PC-9 (cell line): ENCODE data around the gene OR8U1. TPM values are rescaled to one million over a fixed set of nuclear protein-coding genes. Genes with fewer than 3 reads are reported as not detected.
"Not testable (repeated sequence)": the region's sequence is repeated elsewhere in the genome, so short reads cannot be mapped to it uniquely, and the experiment has no call there.

Experiments used
- BruUV-seq: library from RNA; stranded (reverse); fragments of 400-500 nt; replicated peaks from 2 replicates; lab custom pipeline; 2021; lab: Mats Ljungman, UMichigan
- CTCF ChIA-PET: fragments of 300-600 bp; sonication (Branson Sonifier 250); formaldehyde crosslinking; loops from one replicate; lab custom pipeline; 2022; ENCODE audit warnings: antibody characterized with exemption; lab: Charles Lee
- POLR2A ChIA-PET: fragments of 300-600 bp; sonication (Branson Sonifier 250); formaldehyde crosslinking; loops from one replicate; lab custom pipeline; 2022; ENCODE audit warnings: antibody characterized with exemption; ENCODE audit not compliant: unreplicated experiment; lab: Charles Lee
- DNase-seq, 2 experiments: peaks; one replicate each; pipeline versions ENCODE4 v3.0.0 to v3.0.0-alpha.2; 2015 to 2022; ENCODE audit warnings: mixed read lengths in 1 of 2
- H2AFZ ChIP-seq: fragments of 200-600 bp; sonication (generic); 2 replicates; pipeline ENCODE4 v1.8.1; 2017; ENCODE audit warnings: antibody characterized with exemption
- H3F3A ChIP-seq: fragments of 200-600 bp; sonication (generic); 2 replicates; pipeline ENCODE4 v1.8.1; 2017; ENCODE audit warnings: antibody characterized with exemption, mild to moderate bottlenecking, low read depth; ENCODE audit not compliant: insufficient read depth
- H3K27ac ChIP-seq: fragments of 200-600 bp; sonication (generic); 2 replicates; pipeline ENCODE4 v1.6.1; 2016; ENCODE audit warnings: mixed run types
- H3K27me3 ChIP-seq: fragments of 200-600 bp; sonication (generic); 2 replicates; pipeline ENCODE4 v1.6.1; 2016; ENCODE audit warnings: low read depth, mixed run types; ENCODE audit not compliant: insufficient read depth
- H3K36me3 ChIP-seq: fragments of 200-600 bp; sonication (generic); 2 replicates; pipeline ENCODE4 v1.6.1; 2016; ENCODE audit warnings: low read depth, mixed run types
- H3K4me1 ChIP-seq: fragments of 200-600 bp; sonication (generic); replicated peaks from 2 replicates; pipeline ENCODE4 v1.6.1; 2016; ENCODE audit warnings: mixed run types; ENCODE audit not compliant: insufficient read depth
- H3K4me2 ChIP-seq: fragments of 200-600 bp; sonication (generic); 2 replicates; pipeline ENCODE4 v1.6.1; 2017; ENCODE audit warnings: mixed run types
- H3K4me3 ChIP-seq: fragments of 200-600 bp; sonication (generic); 2 replicates; pipeline ENCODE4 v1.6.1; 2016; ENCODE audit warnings: mixed run types
- H3K79me2 ChIP-seq: fragments of 200-600 bp; sonication (generic); 2 replicates; pipeline ENCODE4 v1.6.1; 2017; ENCODE audit warnings: low read depth, mixed run types
- H3K9me2 ChIP-seq: fragments of 200-600 bp; sonication (generic); 2 replicates; pipeline ENCODE4 v1.8.1; 2017; ENCODE audit warnings: mild to moderate bottlenecking; ENCODE audit not compliant: insufficient read depth
- H3K9me3 ChIP-seq: fragments of 200-600 bp; sonication (generic); 2 replicates; pipeline ENCODE4 v1.8.1; 2016; ENCODE audit warnings: low read depth; ENCODE audit not compliant: insufficient read depth
- H4K20me1 ChIP-seq: fragments of 200-600 bp; sonication (generic); 2 replicates; pipeline ENCODE4 v1.8.1; 2017; ENCODE audit not compliant: insufficient read depth
- CTCF ChIP-seq: fragments of 200-600 bp; sonication (generic); conservative IDR thresholded peaks from 2 replicates; pipeline ENCODE4 v1.6.1; 2017; ENCODE audit warnings: mixed run types, antibody characterized with exemption, mild to moderate bottlenecking, moderate library complexity
- EZH2 ChIP-seq: fragments of 200-600 bp; sonication (generic); IDR thresholded peaks from 2 replicates; pipeline ENCODE4 v1.8.0; 2017; ENCODE audit warnings: antibody characterized with exemption, low read depth
- intact Hi-C: fragments of 100-400 bp; cut with micrococcal nuclease; formaldehyde crosslinking; loops from one replicate; pipeline ENCODE4 v1.10.0; 2022; ENCODE audit not compliant: unreplicated experiment
- total RNA-seq: library from RNA; stranded (reverse); gene quantifications from 2 replicates; pipeline ENCODE4 v1.2.3, GENCODE V29; 2021

The OR8U1 gene
- total RNA-seq, 1 experiment from 2014 or later: not detected

- Histone ChIP-seq H3K27me3 (no peaks in the 10 kb centered on the region), H3K9me2 (no peaks in the 10 kb centered on the region)
These were observed 4.7 kb downstream of the OR8U1 start for GRCh38 chr11:56380120-56380519.

GRCh38 chr11:56394381-56394780 lies 19.0 kb downstream of the OR8U1 start:
- intact Hi-C loops: no loop called here
- no peaks in the 10 kb centered on the region for H3F3A ChIP-seq
- H2AFZ ChIP-seq: no peak overlapping the region
- H3K4me3 ChIP-seq: no peak overlapping the region
- DNase-seq: no peak
- POLR2A ChIA-PET: no interaction called here
- no peaks in the 10 kb centered on the region for H3K79me2 ChIP-seq
- no peaks in the 10 kb centered on the region for H3K27me3 ChIP-seq
- no TSS peak for BruUV-seq
- H3K9me3 ChIP-seq: no peaks in the 10 kb centered on the region
- no peak overlapping the region for H3K4me2 ChIP-seq
- no peak for TF ChIP-seq EZH2
- no peak for TF ChIP-seq CTCF
- H3K36me3 ChIP-seq: no peaks in the 10 kb centered on the region
- H4K20me1 ChIP-seq: no peaks in the 10 kb centered on the region; the same call in 1 of the 2 replicates
- no peaks in the 10 kb centered on the region for H3K9me2 ChIP-seq
- H3K27ac ChIP-seq: no peak overlapping the region
- H3K4me1 ChIP-seq: no peaks in the 10 kb centered on the region
- CTCF ChIA-PET: no interaction called here

More at GRCh38 chr11:56380120-56380519, 4.7 kb downstream of the OR8U1 start:
- Histone ChIP-seq H3K4me2 (no peak overlapping the region), H3K27ac (no peak overlapping the region), H4K20me1 (no peaks in the 10 kb centered on the region), H3K36me3 (no peaks in the 10 kb centered on the region), H2AFZ (no peak overlapping the region), H3K79me2 (no peaks in the 10 kb centered on the region), H3K4me1 (no peaks in the 10 kb centered on the region), H3F3A (no peaks in the 10 kb centered on the region), H3K9me3 (no peaks in the 10 kb centered on the region), H3K4me3 (no peak overlapping the region)
- TF ChIP-seq CTCF: no peak
- no peak for TF ChIP-seq EZH2
- intact Hi-C loops: no loop called here
- POLR2A ChIA-PET: no interaction called here
- no peak for DNase-seq
- CTCF ChIA-PET: no interaction called here
- no TSS peak for BruUV-seq

GRCh38 chr11:56396047-56396446 lies 20.6 kb downstream of the OR8U1 start:
- H3K79me2 ChIP-seq: no peaks in the 10 kb centered on the region
- H3K9me2 ChIP-seq: no peaks in the 10 kb centered on the region
- H3K27me3 ChIP-seq: no peaks in the 10 kb centered on the region
- H3K4me2 ChIP-seq: no peak overlapping the region
- TF ChIP-seq EZH2: no peak
- no peak for TF ChIP-seq CTCF
- no peaks in the 10 kb centered on the region for H3F3A ChIP-seq
- no TSS peak for BruUV-seq
- H4K20me1 ChIP-seq: no peaks in the 10 kb centered on the region; the same call in 1 of the 2 replicates
- intact Hi-C loops: no loop called here
- no peak for DNase-seq
- H3K9me3 ChIP-seq: no peaks in the 10 kb centered on the region
- ChIA-PET CTCF (no interaction called here), POLR2A (no interaction called here)
- no peak overlapping the region for H3K27ac ChIP-seq
- H3K4me1 ChIP-seq: no peaks in the 10 kb centered on the region
- H3K36me3 ChIP-seq: no peaks in the 10 kb centered on the region
- H3K4me3 ChIP-seq: no peak overlapping the region
- no peak overlapping the region for H2AFZ ChIP-seq

- H3K4me3 ChIP-seq, DNase-seq, H3K27me3 ChIP-seq, H3K9me3 ChIP-seq, H3K36me3 ChIP-seq, H3K9me2 ChIP-seq, H3K27ac ChIP-seq, H3K4me2 ChIP-seq, POLR2A ChIA-PET, H4K20me1 ChIP-seq, BruUV-seq, intact Hi-C loops, H3K79me2 ChIP-seq, H2AFZ ChIP-seq, H3K4me1 ChIP-seq, H3F3A ChIP-seq: not testable (repeated sequence)
- CTCF ChIA-PET: interaction anchor here (0.6 kb wide), 1 partner anchor 848 kb away, joined by 5 read pairs; no protein-coding TSS in a partner anchor
These were observed 26.5 kb downstream of the OR8U1 start for GRCh38 chr11:56401858-56402461.
